ENCODE measurements around the gene SYNM.

SYNM gene

DNA sequence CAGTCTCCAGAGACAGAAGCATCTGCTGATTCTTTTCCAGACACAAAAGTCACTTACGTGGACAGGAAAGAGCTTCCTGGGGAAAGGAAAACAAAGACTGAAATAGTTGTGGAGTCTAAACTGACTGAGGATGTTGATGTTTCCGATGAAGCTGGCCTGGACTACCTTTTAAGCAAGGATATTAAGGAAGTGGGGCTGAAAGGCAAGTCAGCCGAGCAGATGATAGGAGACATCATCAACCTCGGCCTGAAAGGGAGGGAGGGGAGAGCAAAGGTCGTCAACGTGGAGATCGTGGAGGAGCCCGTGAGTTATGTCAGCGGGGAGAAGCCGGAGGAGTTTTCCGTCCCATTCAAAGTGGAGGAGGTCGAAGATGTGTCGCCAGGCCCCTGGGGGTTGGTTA, 25.4 kb downstream of the SYNM start:
- peak overlapping the region; percentile 70 for H3K27ac ChIP-seq (ENCODE audit: low read depth, low read length)
- H3K9ac ChIP-seq (ENCODE audit: low read length) = peak overlapping the region; percentile 28
- no peaks in the 10 kb centered on the region for H3K9me3 ChIP-seq (ENCODE audit: low read length)
- no peaks in the 10 kb centered on the region for H3K27me3 ChIP-seq (ENCODE audit: control insufficient read depth in 1 of 2, insufficient read depth in 2 of 2, low read length in 2 of 2)
- H3K4me3 ChIP-seq (ENCODE audit: low read depth in 1 of 2, low read length in 2 of 2) = no peak overlapping the region
- peaks cover 97% of the 10 kb centered on the region for H3K4me1 ChIP-seq (ENCODE audit: insufficient read depth, low read length)
- peaks cover 92% of the 10 kb centered on the region for H3K36me3 ChIP-seq (ENCODE audit: insufficient read depth, low read length)

DNA sequence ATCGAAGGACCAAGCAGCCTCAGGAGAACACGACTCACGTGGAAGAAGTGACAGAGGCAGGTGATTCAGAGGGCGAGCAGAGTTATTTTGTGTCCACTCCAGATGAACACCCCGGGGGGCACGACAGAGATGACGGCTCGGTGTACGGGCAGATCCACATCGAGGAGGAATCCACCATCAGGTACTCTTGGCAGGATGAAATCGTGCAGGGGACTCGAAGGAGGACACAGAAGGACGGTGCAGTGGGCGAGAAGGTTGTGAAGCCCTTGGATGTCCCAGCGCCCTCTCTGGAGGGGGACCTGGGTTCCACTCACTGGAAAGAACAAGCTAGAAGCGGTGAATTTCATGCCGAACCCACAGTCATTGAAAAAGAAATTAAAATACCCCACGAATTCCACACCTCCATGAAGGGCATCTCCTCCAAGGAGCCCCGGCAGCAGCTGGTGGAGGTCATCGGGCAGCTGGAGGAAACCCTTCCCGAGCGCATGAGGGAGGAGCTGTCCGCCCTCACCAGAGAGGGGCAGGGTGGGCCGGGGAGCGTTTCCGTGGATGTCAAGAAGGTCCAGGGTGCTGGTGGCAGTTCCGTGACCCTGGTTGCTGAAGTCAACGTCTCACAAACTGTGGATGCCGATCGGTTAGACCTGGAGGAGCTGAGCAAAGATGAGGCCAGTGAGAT, 26.0 kb downstream of the SYNM start:
- peak overlapping the region; percentile 70 for H3K27ac ChIP-seq (ENCODE audit: low read depth, low read length)
- peaks cover 91% of the 10 kb centered on the region for H3K36me3 ChIP-seq (ENCODE audit: insufficient read depth, low read length)
- peaks cover 96% of the 10 kb centered on the region for H3K4me1 ChIP-seq (ENCODE audit: insufficient read depth, low read length)
- no peaks in the 10 kb centered on the region for H3K27me3 ChIP-seq (ENCODE audit: control insufficient read depth in 1 of 2, insufficient read depth in 2 of 2, low read length in 2 of 2)
- no peaks in the 10 kb centered on the region for H3K9me3 ChIP-seq (ENCODE audit: low read length)
- H3K4me3 ChIP-seq (ENCODE audit: low read depth in 1 of 2, low read length in 2 of 2) = no peak overlapping the region
- peak overlapping the region; percentile 28 for H3K9ac ChIP-seq (ENCODE audit: low read length)

DNA sequence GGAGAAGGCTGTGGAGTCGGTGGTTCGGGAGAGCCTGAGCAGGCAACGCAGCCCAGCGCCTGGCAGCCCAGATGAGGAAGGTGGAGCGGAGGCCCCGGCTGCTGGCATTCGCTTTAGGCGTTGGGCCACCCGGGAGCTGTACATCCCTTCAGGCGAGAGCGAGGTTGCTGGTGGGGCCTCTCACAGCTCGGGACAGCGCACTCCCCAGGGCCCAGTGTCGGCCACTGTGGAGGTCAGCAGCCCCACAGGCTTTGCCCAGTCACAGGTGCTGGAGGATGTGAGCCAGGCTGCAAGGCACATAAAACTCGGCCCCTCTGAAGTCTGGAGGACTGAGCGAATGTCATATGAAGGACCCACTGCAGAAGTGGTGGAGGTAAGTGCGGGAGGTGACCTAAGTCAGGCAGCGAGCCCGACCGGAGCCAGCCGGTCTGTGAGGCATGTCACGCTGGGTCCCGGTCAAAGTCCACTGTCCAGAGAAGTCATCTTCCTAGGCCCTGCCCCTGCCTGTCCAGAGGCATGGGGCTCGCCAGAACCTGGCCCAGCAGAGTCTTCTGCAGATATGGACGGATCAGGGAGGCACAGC, 26.7 kb downstream of the SYNM start:
- H3K4me1 ChIP-seq (ENCODE audit: insufficient read depth, low read length) = peaks cover 90% of the 10 kb centered on the region
- H3K27ac ChIP-seq (ENCODE audit: low read depth, low read length) = peak overlapping the region; percentile 70
- peak overlapping the region; percentile 50 for H3K9ac ChIP-seq (ENCODE audit: low read length)

DNA sequence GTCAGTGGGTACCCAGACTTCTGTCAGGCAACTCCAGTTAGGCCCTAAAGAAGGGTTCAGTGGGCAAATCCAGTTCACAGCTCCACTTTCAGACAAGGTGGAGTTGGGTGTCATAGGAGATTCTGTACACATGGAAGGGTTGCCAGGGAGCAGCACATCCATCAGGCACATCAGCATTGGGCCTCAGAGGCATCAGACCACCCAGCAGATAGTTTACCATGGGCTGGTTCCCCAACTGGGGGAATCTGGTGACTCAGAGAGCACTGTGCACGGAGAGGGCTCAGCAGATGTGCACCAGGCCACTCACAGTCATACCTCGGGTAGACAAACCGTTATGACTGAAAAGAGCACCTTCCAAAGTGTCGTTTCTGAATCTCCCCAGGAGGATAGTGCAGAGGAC, 27.2 kb downstream of the SYNM start:
- Histone ChIP-seq H3K9ac (ENCODE audit: low read length) (peak overlapping the region; percentile 50), H3K27ac (ENCODE audit: low read depth, low read length) (peak overlapping the region; percentile 70), H3K4me1 (ENCODE audit: insufficient read depth, low read length) (peaks cover 86% of the 10 kb centered on the region), H3K4me3 (ENCODE audit: low read depth in 1 of 2, low read length in 2 of 2) (peak overlapping the region in 1 of 2 donors; percentile 11), H3K9me3 (ENCODE audit: low read length) (no peaks in the 10 kb centered on the region), H3K27me3 (ENCODE audit: control insufficient read depth in 1 of 2, insufficient read depth in 2 of 2, low read length in 2 of 2) (no peaks in the 10 kb centered on the region), H3K36me3 (ENCODE audit: insufficient read depth, low read length) (peaks cover 89% of the 10 kb centered on the region)

More for the DNA sequence above, 26.7 kb downstream of the SYNM start:
- no peak overlapping the region for H3K4me3 ChIP-seq (ENCODE audit: low read depth in 1 of 2, low read length in 2 of 2)
- H3K27me3 ChIP-seq (ENCODE audit: control insufficient read depth in 1 of 2, insufficient read depth in 2 of 2, low read length in 2 of 2) = no peaks in the 10 kb centered on the region
- H3K9me3 ChIP-seq (ENCODE audit: low read length) = no peaks in the 10 kb centered on the region
- peaks cover 89% of the 10 kb centered on the region for H3K36me3 ChIP-seq (ENCODE audit: insufficient read depth, low read length)

DNA sequence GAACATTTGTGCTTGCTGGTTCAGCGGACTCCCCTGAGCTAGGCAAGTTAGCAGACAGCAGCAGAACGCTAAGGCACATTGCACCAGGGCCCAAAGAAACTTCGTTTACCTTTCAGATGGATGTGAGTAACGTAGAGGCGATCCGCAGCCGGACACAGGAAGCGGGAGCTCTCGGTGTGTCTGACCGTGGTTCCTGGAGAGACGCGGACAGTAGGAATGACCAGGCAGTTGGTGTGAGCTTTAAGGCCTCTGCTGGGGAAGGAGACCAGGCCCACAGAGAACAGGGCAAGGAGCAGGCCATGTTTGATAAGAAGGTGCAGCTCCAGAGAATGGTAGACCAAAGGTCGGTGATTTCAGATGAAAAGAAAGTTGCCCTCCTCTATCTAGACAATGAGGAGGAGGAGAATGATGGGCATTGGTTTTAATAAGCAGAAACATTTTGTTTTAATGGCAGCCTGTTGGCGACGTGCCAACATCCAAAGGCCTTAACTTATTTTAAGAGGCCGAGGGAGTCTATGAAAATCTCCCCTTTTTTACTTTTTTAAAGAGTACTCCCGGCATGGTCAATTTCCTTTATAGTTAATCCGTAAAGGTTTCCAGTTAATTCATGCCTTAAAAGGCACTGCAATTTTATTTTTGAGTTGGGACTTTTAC, 27.9 kb downstream of the SYNM start:
- peak overlapping the region; percentile 70 for H3K27ac ChIP-seq (ENCODE audit: low read depth, low read length)
- peaks cover 80% of the 10 kb centered on the region for H3K4me1 ChIP-seq (ENCODE audit: insufficient read depth, low read length)
- peak overlapping the region; percentile 50 for H3K9ac ChIP-seq (ENCODE audit: low read length)
- H3K9me3 ChIP-seq (ENCODE audit: low read length) = no peaks in the 10 kb centered on the region
- H3K27me3 ChIP-seq (ENCODE audit: control insufficient read depth in 1 of 2, insufficient read depth in 2 of 2, low read length in 2 of 2) = no peaks in the 10 kb centered on the region
- peaks cover 84% of the 10 kb centered on the region for H3K36me3 ChIP-seq (ENCODE audit: insufficient read depth, low read length)
- peak overlapping the region in 1 of 2 donors; percentile 11 for H3K4me3 ChIP-seq (ENCODE audit: low read depth in 1 of 2, low read length in 2 of 2)

DNA sequence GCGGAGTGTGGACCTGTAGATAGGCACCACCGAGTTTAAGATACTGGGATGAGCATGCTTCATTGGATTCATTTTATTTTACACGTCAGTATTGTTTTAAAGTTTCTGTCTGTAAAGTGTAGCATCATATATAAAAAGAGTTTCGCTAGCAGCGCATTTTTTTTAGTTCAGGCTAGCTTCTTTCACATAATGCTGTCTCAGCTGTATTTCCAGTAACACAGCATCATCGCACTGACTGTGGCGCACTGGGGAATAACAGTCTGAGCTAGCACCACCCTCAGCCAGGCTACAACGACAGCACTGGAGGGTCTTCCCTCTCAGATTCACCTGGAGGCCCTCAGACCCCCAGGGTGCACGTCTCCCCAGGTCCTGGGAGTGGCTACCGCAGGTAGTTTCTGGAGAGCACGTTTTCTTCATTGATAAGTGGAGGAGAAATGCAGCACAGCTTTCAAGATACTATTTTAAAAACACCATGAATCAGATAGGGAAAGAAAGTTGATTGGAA, 29.5 kb downstream of the SYNM start:
- H3K27me3 ChIP-seq (ENCODE audit: control insufficient read depth in 1 of 2, insufficient read depth in 2 of 2, low read length in 2 of 2) = no peaks in the 10 kb centered on the region
- H3K27ac ChIP-seq (ENCODE audit: low read depth, low read length) = peak overlapping the region; percentile 72
- H3K4me3 ChIP-seq (ENCODE audit: low read depth in 1 of 2, low read length in 2 of 2) = no peak overlapping the region
- no peaks in the 10 kb centered on the region for H3K9me3 ChIP-seq (ENCODE audit: low read length)
- H3K4me1 ChIP-seq (ENCODE audit: insufficient read depth, low read length) = peaks cover 64% of the 10 kb centered on the region
- H3K36me3 ChIP-seq (ENCODE audit: insufficient read depth, low read length) = peaks cover 72% of the 10 kb centered on the region
- H3K9ac ChIP-seq (ENCODE audit: low read length) = peak overlapping the region; percentile 14

DNA sequence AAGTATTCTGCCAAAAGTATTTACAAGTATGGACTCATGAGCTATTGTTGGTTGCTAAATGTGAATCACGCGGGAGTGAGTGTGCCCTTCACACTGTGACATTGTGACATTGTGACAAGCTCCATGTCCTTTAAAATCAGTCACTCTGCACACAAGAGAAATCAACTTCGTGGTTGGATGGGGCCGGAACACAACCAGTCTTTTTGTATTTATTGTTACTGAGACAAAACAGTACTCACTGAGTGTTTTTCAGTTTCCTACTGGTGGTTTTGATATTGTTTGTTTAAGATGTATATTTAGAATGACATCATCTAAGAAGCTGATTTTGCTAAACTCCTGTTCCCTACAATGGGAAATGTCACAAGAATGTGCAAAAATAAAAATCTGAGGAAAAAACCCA, 30.3 kb downstream of the SYNM start:
- Histone ChIP-seq H3K4me3 (ENCODE audit: low read depth in 1 of 2, low read length in 2 of 2) (no peak overlapping the region), H3K9ac (ENCODE audit: low read length) (no peak overlapping the region), H3K4me1 (ENCODE audit: insufficient read depth, low read length) (peaks cover 56% of the 10 kb centered on the region), H3K36me3 (ENCODE audit: insufficient read depth, low read length) (peaks cover 64% of the 10 kb centered on the region), H3K9me3 (ENCODE audit: low read length) (no peaks in the 10 kb centered on the region), H3K27ac (ENCODE audit: low read depth, low read length) (peak overlapping the region; percentile 41), H3K27me3 (ENCODE audit: control insufficient read depth in 1 of 2, insufficient read depth in 2 of 2, low read length in 2 of 2) (no peaks in the 10 kb centered on the region)

DNA sequence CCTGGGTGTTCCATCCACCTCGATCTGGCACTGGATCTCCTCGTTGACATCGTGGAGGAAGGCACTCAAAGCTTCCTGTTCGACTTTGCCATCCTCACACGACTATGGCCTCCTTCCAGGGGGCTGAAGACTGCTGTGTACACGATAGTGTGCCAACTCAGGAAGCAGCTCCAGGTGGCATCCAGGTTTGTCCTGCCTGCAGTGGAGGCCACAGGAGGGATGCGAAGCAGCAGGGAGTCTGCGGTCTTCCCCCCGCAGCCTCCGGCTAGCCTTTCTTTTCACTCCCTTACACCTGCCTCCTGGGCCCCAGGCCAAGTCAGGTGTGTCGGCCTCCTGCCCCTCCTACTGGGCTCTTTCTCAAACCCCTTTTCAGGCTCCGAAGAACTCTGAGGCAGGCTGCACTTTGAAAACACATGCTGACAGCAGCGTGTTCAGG, 32.2 kb downstream of the SYNM start:
- no peak overlapping the region for H3K9ac ChIP-seq (ENCODE audit: low read length)
- H3K27ac ChIP-seq (ENCODE audit: low read depth, low read length) = no peak overlapping the region
- H3K9me3 ChIP-seq (ENCODE audit: low read length) = no peaks in the 10 kb centered on the region
- no peaks in the 10 kb centered on the region for H3K27me3 ChIP-seq (ENCODE audit: control insufficient read depth in 1 of 2, insufficient read depth in 2 of 2, low read length in 2 of 2)
- H3K36me3 ChIP-seq (ENCODE audit: insufficient read depth, low read length) = peaks cover 44% of the 10 kb centered on the region
- no peak overlapping the region for H3K4me3 ChIP-seq (ENCODE audit: low read depth in 1 of 2, low read length in 2 of 2)
- peaks cover 44% of the 10 kb centered on the region for H3K4me1 ChIP-seq (ENCODE audit: insufficient read depth, low read length)

DNA sequence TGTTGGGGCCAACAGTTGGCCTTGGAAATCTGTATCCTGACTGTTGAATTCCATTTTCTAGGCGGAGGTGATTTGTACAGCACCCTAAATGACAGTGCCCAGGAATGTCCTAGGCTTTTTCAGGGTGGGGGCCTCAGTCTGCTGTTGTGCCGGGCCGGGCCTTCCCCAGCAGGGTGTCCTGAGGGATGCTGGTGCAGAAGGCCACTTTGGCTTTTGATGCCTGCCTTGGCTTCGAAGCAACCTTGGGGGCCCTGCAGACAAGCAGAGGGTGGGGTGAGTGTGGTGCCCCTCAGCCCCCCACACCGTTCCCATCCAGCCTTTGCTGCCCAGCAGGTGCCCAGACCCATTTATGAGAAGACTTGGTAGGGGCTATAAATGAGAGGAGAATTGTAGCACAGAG, 33.0 kb downstream of the SYNM start:
- H3K9me3 ChIP-seq (ENCODE audit: low read length) = no peaks in the 10 kb centered on the region
- no peak overlapping the region for H3K4me3 ChIP-seq (ENCODE audit: low read depth in 1 of 2, low read length in 2 of 2)
- H3K27me3 ChIP-seq (ENCODE audit: control insufficient read depth in 1 of 2, insufficient read depth in 2 of 2, low read length in 2 of 2) = no peaks in the 10 kb centered on the region
- peaks cover 37% of the 10 kb centered on the region for H3K36me3 ChIP-seq (ENCODE audit: insufficient read depth, low read length)
- peaks cover 44% of the 10 kb centered on the region for H3K4me1 ChIP-seq (ENCODE audit: insufficient read depth, low read length)
- no peak overlapping the region for H3K27ac ChIP-seq (ENCODE audit: low read depth, low read length)
- H3K9ac ChIP-seq (ENCODE audit: low read length) = no peak overlapping the region

DNA sequence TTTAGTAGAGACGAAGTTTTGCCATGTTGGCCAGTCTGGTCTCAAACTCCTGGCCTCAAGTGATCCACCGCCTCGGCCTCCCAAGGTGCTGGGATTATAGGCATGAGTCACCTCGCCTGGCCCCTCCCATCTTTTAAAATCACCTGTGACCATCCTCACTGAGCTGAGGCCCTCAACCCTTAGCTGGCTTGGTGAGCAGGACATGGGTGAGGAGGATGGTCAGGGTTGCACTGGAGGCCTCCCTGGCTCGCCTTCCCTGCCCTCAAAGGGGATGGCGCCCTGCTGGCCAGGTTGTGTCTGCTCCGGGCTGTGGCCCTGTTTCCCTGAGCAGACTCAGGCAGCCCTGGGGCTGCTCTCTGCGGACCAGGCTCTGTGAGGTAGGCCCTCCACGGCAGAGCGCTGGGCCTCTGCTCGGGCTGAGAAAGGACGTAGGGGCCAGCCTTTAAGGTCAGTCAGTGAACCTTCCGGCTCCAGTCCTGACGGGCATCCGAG, 33.7 kb downstream of the SYNM start:
- Histone ChIP-seq H3K4me3 (ENCODE audit: low read depth in 1 of 2, low read length in 2 of 2) (no peak overlapping the region), H3K36me3 (ENCODE audit: insufficient read depth, low read length) (peaks cover 33% of the 10 kb centered on the region), H3K9me3 (ENCODE audit: low read length) (no peaks in the 10 kb centered on the region), H3K9ac (ENCODE audit: low read length) (no peak overlapping the region), H3K27ac (ENCODE audit: low read depth, low read length) (peak overlapping the region; percentile 72), H3K4me1 (ENCODE audit: insufficient read depth, low read length) (peaks cover 44% of the 10 kb centered on the region), H3K27me3 (ENCODE audit: control insufficient read depth in 1 of 2, insufficient read depth in 2 of 2, low read length in 2 of 2) (no peaks in the 10 kb centered on the region)

DNA sequence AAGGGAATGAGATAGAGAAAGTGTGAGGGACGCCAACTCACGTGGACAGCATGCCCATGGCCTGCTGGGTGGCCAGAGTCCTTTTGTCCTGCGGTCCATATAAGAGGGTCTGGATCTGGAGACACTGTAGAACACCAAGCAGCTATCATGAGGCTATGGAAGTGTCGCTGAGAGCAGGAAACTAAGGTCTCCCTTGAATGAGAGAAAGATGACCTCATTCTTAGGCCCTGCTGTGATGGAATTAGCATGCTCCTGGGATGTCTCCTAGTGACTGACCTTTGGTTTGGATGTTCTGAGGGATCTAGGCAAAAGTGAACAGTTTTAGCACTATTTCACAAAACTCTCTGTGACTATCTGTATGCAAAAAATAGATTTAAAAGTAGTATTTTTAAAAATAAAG, 34.4 kb downstream of the SYNM start:
- H3K27ac ChIP-seq (ENCODE audit: low read depth, low read length) = peak overlapping the region; percentile 72
- peaks cover 44% of the 10 kb centered on the region for H3K4me1 ChIP-seq (ENCODE audit: insufficient read depth, low read length)
- H3K27me3 ChIP-seq (ENCODE audit: control insufficient read depth in 1 of 2, insufficient read depth in 2 of 2, low read length in 2 of 2) = no peaks in the 10 kb centered on the region
- H3K4me3 ChIP-seq (ENCODE audit: low read depth in 1 of 2, low read length in 2 of 2) = no peak overlapping the region
- H3K36me3 ChIP-seq (ENCODE audit: insufficient read depth, low read length) = peaks cover 26% of the 10 kb centered on the region
- no peaks in the 10 kb centered on the region for H3K9me3 ChIP-seq (ENCODE audit: low read length)
- no peak overlapping the region for H3K9ac ChIP-seq (ENCODE audit: low read length)

Measured in muscle layer of colon (tissue), 2 donors.